Mesenchymal stem cell (in vitro differentiated cells and primary cell): ENCODE data around the gene DMD.

Experiments
- DNase-seq: peaks from one replicate; pipeline ENCODE4 v3.0.0-alpha.2; 2013
- H2AFZ ChIP-seq: one replicate; pipeline ENCODE4 v1.6.1; 2013; ENCODE audit warnings: low read depth, mild to moderate bottlenecking, control low read depth, inconsistent platforms, low read length, moderate library complexity
- H2AK5ac ChIP-seq: 2 replicates; pipeline ENCODE4 v1.6.1; 2013; ENCODE audit warnings: low read length, moderate library complexity, mild to moderate bottlenecking, inconsistent platforms; ENCODE audit not compliant: severe bottlenecking
- H2BK120ac ChIP-seq: one replicate; pipeline ENCODE4 v1.6.1; 2013; ENCODE audit warnings: low read depth, mild to moderate bottlenecking, inconsistent platforms, low read length, moderate library complexity
- H2BK12ac ChIP-seq, 2 experiments: one replicate each; pipeline ENCODE4 v1.6.1; 2013; ENCODE audit warnings: inconsistent platforms in 2 of 2, low read length in 2 of 2, mild to moderate bottlenecking in 2 of 2, moderate library complexity in 2 of 2, control low read depth in 1 of 2
- H2BK15ac ChIP-seq: one replicate; pipeline ENCODE4 v1.6.1; 2013; ENCODE audit warnings: mild to moderate bottlenecking, low read depth, inconsistent platforms; ENCODE audit not compliant: poor library complexity, severe bottlenecking
- H2BK5ac ChIP-seq: 2 replicates; pipeline ENCODE4 v1.6.1; 2013; ENCODE audit warnings: low read depth, mild to moderate bottlenecking, low read length, control low read depth, inconsistent platforms; ENCODE audit not compliant: poor library complexity, severe bottlenecking
- H3K14ac ChIP-seq, 2 experiments: one replicate each; pipeline ENCODE4 v1.6.1; 2013; ENCODE audit warnings: inconsistent platforms in 2 of 2, low read length in 2 of 2, control low read depth in 1 of 2, mild to moderate bottlenecking in 1 of 2, moderate library complexity in 1 of 2
- H3K18ac ChIP-seq, 2 experiments: one replicate each; pipeline ENCODE4 v1.6.1; 2013; ENCODE audit warnings: inconsistent platforms in 2 of 2, low read length in 2 of 2, control low read depth in 1 of 2, low read depth in 1 of 2, mild to moderate bottlenecking in 1 of 2
- H3K23ac ChIP-seq, 2 experiments: one replicate each; pipeline ENCODE4 v1.6.1; 2013; ENCODE audit warnings: inconsistent platforms in 2 of 2, low read length in 2 of 2, mild to moderate bottlenecking in 2 of 2, moderate library complexity in 2 of 2, control low read depth in 1 of 2
- H3K27ac ChIP-seq: 2 replicates; pipeline ENCODE4 v1.5.1; 2013; ENCODE audit warnings: mild to moderate bottlenecking, moderate library complexity, low read length, control low read depth, inconsistent platforms; ENCODE audit not compliant: poor library complexity, severe bottlenecking
- H3K27me3 ChIP-seq, 2 experiments: 2 replicates each; pipeline versions ENCODE4 v1.6.1 to v1.7.0; 2013; ENCODE audit warnings: low read length in 2 of 2, mild to moderate bottlenecking in 2 of 2, moderate library complexity in 2 of 2, control low read depth in 1 of 2, inconsistent platforms in 1 of 2; ENCODE audit not compliant: control insufficient read depth in 1 of 2, insufficient read depth in 1 of 2
- H3K36me3 ChIP-seq, 2 experiments: 2 replicates each; pipeline versions ENCODE4 v1.6.1 to v1.7.0; 2013; ENCODE audit warnings: low read length in 2 of 2, control low read depth in 1 of 2, inconsistent platforms in 1 of 2, low read depth in 1 of 2, mild to moderate bottlenecking in 1 of 2; ENCODE audit not compliant: insufficient read depth in 2 of 2, control insufficient read depth in 1 of 2
- H3K4ac ChIP-seq, 2 experiments: one replicate each; pipeline ENCODE4 v1.6.1; 2013; ENCODE audit warnings: inconsistent platforms in 2 of 2, low read length in 2 of 2, mild to moderate bottlenecking in 2 of 2, moderate library complexity in 2 of 2, control low read depth in 1 of 2, low read depth in 1 of 2
- H3K4me1 ChIP-seq: 2 replicates; pipeline ENCODE4 v1.6.1; 2013; ENCODE audit warnings: low read depth, low read length, control low read depth; ENCODE audit not compliant: control insufficient read depth, insufficient read depth
- H3K4me2 ChIP-seq: 2 replicates; pipeline ENCODE4 v1.6.1; 2013; ENCODE audit warnings: low read length, mild to moderate bottlenecking, inconsistent platforms; ENCODE audit not compliant: poor library complexity, severe bottlenecking
- H3K4me3 ChIP-seq, 2 experiments: 2 replicates each; pipeline versions ENCODE4 v1.5.1 to v1.7.0; 2013; ENCODE audit warnings: low read length in 2 of 2, mild to moderate bottlenecking in 2 of 2, control low read depth in 1 of 2, low read depth in 1 of 2; ENCODE audit not compliant: insufficient read depth in 1 of 2
- H3K79me1 ChIP-seq: replicated peaks from 2 replicates; pipeline ENCODE4 v1.6.1; 2013; ENCODE audit warnings: mild to moderate bottlenecking, control low read depth, low read length, inconsistent platforms; ENCODE audit not compliant: poor library complexity, severe bottlenecking
- H3K9ac ChIP-seq: 2 replicates; pipeline ENCODE4 v1.7.0; 2013; ENCODE audit warnings: mild to moderate bottlenecking, low read length, moderate library complexity
- H3K9me3 ChIP-seq: 2 replicates; pipeline ENCODE4 v1.7.0; 2013; ENCODE audit warnings: mild to moderate bottlenecking, low read length; ENCODE audit not compliant: control insufficient read depth
- H4K8ac ChIP-seq: one replicate; pipeline ENCODE4 v1.6.1; 2013; ENCODE audit warnings: inconsistent platforms, mild to moderate bottlenecking, low read length, moderate library complexity
- H4K91ac ChIP-seq: one replicate; pipeline ENCODE4 v1.6.1; 2013; ENCODE audit warnings: mild to moderate bottlenecking, low read length, inconsistent platforms
- WGBS: methylation state at CpG from one replicate; pipeline ENCODE4 v1.1.7; 2013; ENCODE audit warnings: mixed read lengths; 5-methylcytosine and 5-hydroxymethylcytosine counted together

Gene DMD

DNA sequence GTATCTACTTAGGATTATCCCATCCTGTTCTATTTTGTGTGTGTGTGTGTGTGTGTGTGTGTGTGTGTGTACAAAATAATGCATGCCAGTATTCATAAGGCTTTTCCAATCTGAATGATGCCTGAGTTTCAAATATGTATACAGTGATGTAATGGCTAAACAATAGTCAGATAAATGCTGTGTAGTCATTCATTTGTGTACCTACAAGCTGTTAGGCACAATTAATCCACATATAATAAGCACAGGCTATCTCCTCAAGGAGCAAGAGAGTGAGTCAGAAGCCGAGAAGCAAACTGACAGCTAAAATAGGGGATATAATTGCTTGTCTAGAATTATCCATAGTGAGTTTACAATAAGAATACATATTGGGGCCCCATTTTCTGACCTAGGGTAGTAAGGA is 15.7 kb downstream of the DMD start:
- Histone ChIP-seq H2AK5ac (no peak overlapping the region), H3K4me3 (no peak overlapping the region), H3K18ac (no peak overlapping the region), H2BK5ac (no peak overlapping the region), H3K4me2 (no peak overlapping the region), H4K8ac (no peak overlapping the region), H3K36me3 (no peaks in the 10 kb centered on the region), H4K91ac (no peak overlapping the region), H3K23ac (no peak overlapping the region), H3K9ac (no peak overlapping the region), H3K27ac (no peak overlapping the region), H3K4ac (no peak overlapping the region), H3K79me1 (no peaks in the 10 kb centered on the region), H2AFZ (no peak overlapping the region), H3K14ac (no peak overlapping the region), H3K4me1 (peaks cover 2% of the 10 kb centered on the region), H2BK120ac (no peak overlapping the region), H2BK15ac (no peak overlapping the region), H3K27me3 (no peaks in the 10 kb centered on the region), H3K9me3 (peaks cover 5% of the 10 kb centered on the region), H2BK12ac (no peak overlapping the region)
- no CpG with 5 or more reads among the region's 1 CpG for WGBS
- DNase-seq, result no peak

DNA sequence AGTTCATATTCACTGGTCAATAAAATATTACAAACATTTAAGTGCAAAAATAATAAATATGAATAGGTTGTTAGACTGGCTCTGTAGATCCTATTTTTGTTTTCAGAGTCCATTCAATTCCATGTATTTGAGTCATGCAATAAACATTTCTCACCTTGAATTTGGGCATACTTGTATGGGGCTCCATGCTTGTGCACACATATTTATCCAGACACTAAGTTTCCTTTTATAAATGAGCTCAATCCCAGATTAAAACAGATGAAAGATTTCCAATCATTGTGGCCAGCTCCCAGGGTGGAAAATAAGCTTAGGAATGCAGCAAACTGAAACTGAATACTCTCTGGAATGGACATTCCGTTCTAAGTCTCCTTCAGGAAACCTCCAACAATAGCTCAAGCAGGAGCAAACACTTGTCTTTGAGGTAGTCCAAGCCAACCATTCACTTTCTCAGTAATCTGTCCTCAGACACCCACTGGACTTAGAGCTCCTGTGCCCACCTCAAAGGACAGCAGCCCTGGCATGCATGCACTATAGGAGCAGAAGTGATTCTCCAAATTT is 16.4 kb downstream of the DMD start:
- Histone ChIP-seq H3K27ac (peak overlapping the region; percentile 47), H3K14ac (no peak overlapping the region)
- 50% methylated on average over 1 of the region's 1 CpG for WGBS

GRCh38 chrX:33194289-33194688 is 17.1 kb downstream of the DMD start:
- H3K4ac ChIP-seq, result no peak overlapping the region
- peaks cover 0 to 2% of the 10 kb centered on the region in 2 experiments for H3K27me3 ChIP-seq
- no peak overlapping the region for H2BK12ac ChIP-seq
- DNase-seq, result no peak
- no peaks in the 10 kb centered on the region for H3K79me1 ChIP-seq
- no peak overlapping the region for H3K27ac ChIP-seq
- H3K4me3 ChIP-seq, result no peak overlapping the region
- H3K36me3 ChIP-seq, result no peaks in the 10 kb centered on the region
- H3K18ac ChIP-seq, result no peak overlapping the region
- H2BK120ac ChIP-seq, result no peak overlapping the region
- no peak overlapping the region for H3K23ac ChIP-seq
- H2BK5ac ChIP-seq, result no peak overlapping the region
- no peak overlapping the region for H2AFZ ChIP-seq
- no peak overlapping the region for H4K91ac ChIP-seq
- no peak overlapping the region for H3K14ac ChIP-seq
- H3K9ac ChIP-seq, result no peak overlapping the region
- H2BK15ac ChIP-seq, result no peak overlapping the region
- no peak overlapping the region for H3K4me2 ChIP-seq
- H3K9me3 ChIP-seq, result peaks cover 5% of the 10 kb centered on the region
- peaks cover 2% of the 10 kb centered on the region for H3K4me1 ChIP-seq
- no CpG with 5 or more reads among the region's 2 CpGs for WGBS
- H2AK5ac ChIP-seq, result no peak overlapping the region
- H4K8ac ChIP-seq, result no peak overlapping the region

More for the DNA sequence above, 16.4 kb downstream of the DMD start:
- no peaks in the 10 kb centered on the region for H3K36me3 ChIP-seq
- H3K23ac ChIP-seq, result no peak overlapping the region
- no peaks in the 10 kb centered on the region for H3K27me3 ChIP-seq
- no peak overlapping the region for H2AFZ ChIP-seq
- no peak overlapping the region for H2BK15ac ChIP-seq
- H3K4me2 ChIP-seq, result no peak overlapping the region
- H2BK12ac ChIP-seq, result no peak overlapping the region
- DNase-seq, result peak; percentile 20
- H3K79me1 ChIP-seq, result no peaks in the 10 kb centered on the region
- peak overlapping the region; percentile 21 for H3K9ac ChIP-seq
- peak overlapping the region in 1 of 2 experiments; percentile 67 for H3K4me3 ChIP-seq
- no peak overlapping the region for H2BK120ac ChIP-seq
- H3K4me1 ChIP-seq, result peaks cover 2% of the 10 kb centered on the region
- H4K91ac ChIP-seq, result no peak overlapping the region
- H2AK5ac ChIP-seq, result no peak overlapping the region
- H4K8ac ChIP-seq, result no peak overlapping the region
- H3K4ac ChIP-seq, result no peak overlapping the region
- H3K9me3 ChIP-seq, result peaks cover 5% of the 10 kb centered on the region
- H2BK5ac ChIP-seq, result no peak overlapping the region
- no peak overlapping the region for H3K18ac ChIP-seq

DNA sequence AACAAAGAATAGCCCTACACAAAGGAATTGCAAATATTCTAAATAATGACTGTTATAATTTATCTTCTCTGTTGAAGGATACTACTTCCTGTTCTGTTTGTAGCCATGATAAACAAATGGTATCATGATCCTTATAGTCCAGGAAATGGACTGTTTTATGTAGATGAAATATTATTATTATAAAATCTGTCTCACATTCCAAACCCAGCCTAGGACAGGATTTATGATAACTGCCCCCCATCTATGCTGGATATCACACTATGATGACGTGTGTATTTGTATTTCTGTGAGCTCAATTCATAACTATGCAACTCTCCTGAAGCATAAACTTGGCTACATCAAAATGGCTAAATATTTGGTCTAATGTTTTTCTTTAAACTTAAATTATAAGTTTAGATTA is 21.3 kb downstream of the DMD start:
- no peak overlapping the region for H2AFZ ChIP-seq
- no peak for DNase-seq
- no peaks in the 10 kb centered on the region for H3K4me1 ChIP-seq
- H3K36me3 ChIP-seq, result no peaks in the 10 kb centered on the region
- H3K23ac ChIP-seq, result no peak overlapping the region
- H3K4me2 ChIP-seq, result no peak overlapping the region
- no peak overlapping the region for H3K4ac ChIP-seq
- no peaks in the 10 kb centered on the region for H3K79me1 ChIP-seq
- H2BK5ac ChIP-seq, result no peak overlapping the region
- H3K14ac ChIP-seq, result no peak overlapping the region
- H3K4me3 ChIP-seq, result no peak overlapping the region
- H3K9ac ChIP-seq, result no peak overlapping the region
- H3K27ac ChIP-seq, result no peak overlapping the region
- no peak overlapping the region for H4K8ac ChIP-seq
- WGBS, result no CpG with 5 or more reads among the region's 1 CpG
- no peak overlapping the region for H2BK15ac ChIP-seq
- no peak overlapping the region for H2AK5ac ChIP-seq
- H2BK12ac ChIP-seq, result no peak overlapping the region
- H3K18ac ChIP-seq, result no peak overlapping the region
- H4K91ac ChIP-seq, result no peak overlapping the region
- peaks cover 0 to 2% of the 10 kb centered on the region in 2 experiments for H3K27me3 ChIP-seq
- H3K9me3 ChIP-seq, result no peaks in the 10 kb centered on the region
- H2BK120ac ChIP-seq, result no peak overlapping the region
